Small intestine (tissue), 7 donors: ENCODE data around the gene DPYSL4. TPM values are rescaled to one million over a fixed set of nuclear protein-coding genes. Genes with fewer than 3 reads are reported as not detected.
"Not testable (repeated sequence)": the region's sequence is repeated elsewhere in the genome, so short reads cannot be mapped to it uniquely, and the experiment has no call there.

Source experiments
- DNase-seq, 2 donors: peaks; one replicate each; pipeline versions ENCODE4 v3.0.0 to v3.0.0-alpha.2; 2013
- FAIRE-seq: peaks from 2 replicates; lab custom pipeline; 2012; peaks lifted over from hg19 to GRCh38; lab: Jason Lieb, UNC
- H3K27ac ChIP-seq, 3 donors: one replicate each; pipeline ENCODE4 v1.5.1; 2013; ENCODE audit warnings: low read length in 2 of 3, mild to moderate bottlenecking in 2 of 3, control low read depth in 1 of 3, inconsistent platforms in 1 of 3, low read depth in 1 of 3, moderate library complexity in 1 of 3
- H3K27me3 ChIP-seq, 3 donors: one replicate each; pipeline ENCODE4 v1.6.1; 2013; ENCODE audit warnings: low read length in 3 of 3, inconsistent platforms in 1 of 3; ENCODE audit not compliant: control insufficient read depth in 3 of 3, insufficient read depth in 3 of 3
- H3K36me3 ChIP-seq, 3 donors: one replicate each; pipeline ENCODE4 v1.6.1; 2013; ENCODE audit warnings: low read length in 3 of 3, inconsistent platforms in 1 of 3, low read depth in 1 of 3, mild to moderate bottlenecking in 1 of 3, moderate library complexity in 1 of 3; ENCODE audit not compliant: control insufficient read depth in 3 of 3, insufficient read depth in 2 of 3
- H3K4me1 ChIP-seq, 3 donors: one replicate each; pipeline ENCODE4 v1.6.1; 2013; ENCODE audit warnings: low read length in 2 of 3, inconsistent platforms in 1 of 3, low read depth in 1 of 3, mild to moderate bottlenecking in 1 of 3, moderate library complexity in 1 of 3; ENCODE audit not compliant: control insufficient read depth in 3 of 3, insufficient read depth in 2 of 3
- H3K4me3 ChIP-seq, 3 donors: one replicate each; pipeline ENCODE4 v1.5.1; 2013; ENCODE audit warnings: low read length in 3 of 3, control low read depth in 1 of 3, inconsistent platforms in 1 of 3, low read depth in 1 of 3, mild to moderate bottlenecking in 1 of 3, moderate library complexity in 1 of 3
- H3K9me3 ChIP-seq, 2 donors: one replicate each; pipeline ENCODE4 v1.6.1; 2013; ENCODE audit warnings: low read depth in 1 of 2, low read length in 1 of 2; ENCODE audit not compliant: control insufficient read depth in 2 of 2, insufficient read depth in 1 of 2
- WGBS, 3 donors: extraction: QIAGEN DNeasy Blood & Tissue Kit; methylation state at CpG; one replicate each; pipeline ENCODE4 v1.1.7; 2013; 5-methylcytosine and 5-hydroxymethylcytosine counted together
- polyA plus RNA-seq, 4 donors: library from polyadenylated mRNA; stranded (reverse) in 3 of 4; unstranded in 1 of 4; fragments of 200-250 nt in 3 of 4; fragments of 120-200 nt in 1 of 4; gene quantifications; one replicate each; pipeline versions ENCODE4 v1.2.1 to v1.2.3, GENCODE V29; 2013
- donor health status: healthy with polysubstance abuse.
- donor health status: control.
- donor health status: control.
- donor health status: Bipolar disorder and iron deficiency.
- donor health status: healthy.

The DPYSL4 gene
- polyA plus RNA-seq, 4 donors = 1.0 to 1.2 TPM; not detected in 2

DNA sequence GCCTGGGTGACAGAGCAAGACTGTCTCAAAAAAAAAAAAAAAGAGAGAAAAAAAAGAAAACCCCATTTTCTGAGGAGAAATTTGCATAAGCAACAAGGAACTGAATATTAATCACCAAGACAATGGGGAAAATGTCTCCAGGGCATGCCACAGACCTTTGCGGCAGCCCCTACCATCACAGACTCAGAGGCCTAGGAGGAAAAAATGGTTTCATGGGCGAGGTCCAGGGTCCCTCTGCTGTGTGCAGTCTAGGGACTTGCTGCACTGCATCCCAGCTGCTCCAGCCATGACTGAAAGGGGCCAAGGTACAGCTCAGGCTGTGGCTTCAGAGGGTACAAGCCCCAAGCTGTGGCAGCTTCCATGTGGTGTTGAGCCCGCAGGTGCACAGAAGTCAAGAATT, 29.7 kb downstream of the DPYSL4 start:
- H3K4me3 ChIP-seq, H3K27ac ChIP-seq, FAIRE-seq, H3K36me3 ChIP-seq, H3K4me1 ChIP-seq, H3K27me3 ChIP-seq, DNase-seq: not testable (repeated sequence)
- WGBS, 3 donors = 65 to 85% (median 68%) methylated on average over 3 of the region's 3 CpGs
- H3K9me3 ChIP-seq = peaks cover 2 to 29% of the 10 kb centered on the region in 2 donors

DNA sequence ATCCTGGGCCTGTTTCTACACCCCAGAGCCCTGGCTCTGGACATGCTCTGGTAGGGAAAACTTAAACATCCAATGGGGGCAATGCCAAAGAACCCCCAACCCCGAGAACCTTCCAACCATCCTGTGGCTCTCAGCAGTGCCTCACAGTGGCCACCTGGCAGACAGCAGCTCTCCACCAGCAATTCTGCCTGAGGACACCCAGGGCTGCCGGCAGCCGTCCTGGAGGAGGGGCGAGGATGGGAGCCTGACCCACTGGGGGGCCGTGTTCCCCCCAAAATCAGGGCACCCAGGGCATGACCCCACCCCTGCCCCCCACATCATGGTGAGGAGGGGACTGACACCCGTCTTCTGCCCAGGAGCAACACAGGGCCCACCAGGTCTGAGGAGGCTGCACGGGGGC, 32.7 kb downstream of the DPYSL4 start:
- H3K27ac ChIP-seq = no peak overlapping the region
- DNase-seq (no peak), FAIRE-seq (no peak)
- WGBS, 3 donors = 65 to 79% (median 72%) methylated on average over 7 of the region's 7 CpGs
- no peaks in the 10 kb centered on the region for H3K36me3 ChIP-seq
- H3K4me3 ChIP-seq = no peak overlapping the region
- H3K4me1 ChIP-seq = no peaks in the 10 kb centered on the region
- H3K27me3 ChIP-seq = no peaks in the 10 kb centered on the region
- H3K9me3 ChIP-seq = peaks cover 2 to 22% of the 10 kb centered on the region in 2 donors

- FAIRE-seq (no peak), DNase-seq (no peak)
- 92 to 94% (median 93%) methylated on average over 9 of the region's 9 CpGs for WGBS, 3 donors
- H3K4me1 ChIP-seq = no peaks in the 10 kb centered on the region
- peaks cover 2 to 19% of the 10 kb centered on the region in 2 donors for H3K9me3 ChIP-seq
- H3K27me3 ChIP-seq = no peaks in the 10 kb centered on the region
- H3K4me3 ChIP-seq = no peak overlapping the region
- H3K36me3 ChIP-seq = no peaks in the 10 kb centered on the region
- no peak overlapping the region for H3K27ac ChIP-seq
Observed at GRCh38 chr10:132220061-132220460, 33.3 kb downstream of the DPYSL4 start.

DNA sequence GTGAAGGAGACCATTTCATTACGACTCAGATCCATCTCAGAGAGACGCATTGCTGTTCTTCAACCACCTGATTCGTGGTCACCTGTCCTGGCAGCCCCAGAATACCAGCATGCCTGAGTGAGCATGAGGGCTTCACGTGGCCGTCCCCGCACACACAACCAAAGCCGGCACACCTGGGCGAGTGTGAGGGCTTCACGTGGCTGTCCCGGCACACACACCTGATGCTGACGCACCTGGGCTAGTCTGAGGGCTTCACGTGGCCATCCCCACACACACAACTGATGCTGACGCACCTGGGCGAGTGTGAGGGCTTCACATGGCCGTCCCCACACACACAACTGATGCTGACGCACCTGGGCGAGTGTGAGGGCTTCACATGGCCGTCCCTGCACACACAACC, 34.2 kb downstream of the DPYSL4 start:
- not testable (repeated sequence) for H3K27me3 ChIP-seq, H3K36me3 ChIP-seq, H3K4me1 ChIP-seq, H3K27ac ChIP-seq, FAIRE-seq, H3K4me3 ChIP-seq, DNase-seq
- 82 to 91% (median 89%) methylated on average over 18 of the region's 18 CpGs for WGBS, 3 donors
- H3K9me3 ChIP-seq = peaks cover 2 to 19% of the 10 kb centered on the region in 2 donors

DNA sequence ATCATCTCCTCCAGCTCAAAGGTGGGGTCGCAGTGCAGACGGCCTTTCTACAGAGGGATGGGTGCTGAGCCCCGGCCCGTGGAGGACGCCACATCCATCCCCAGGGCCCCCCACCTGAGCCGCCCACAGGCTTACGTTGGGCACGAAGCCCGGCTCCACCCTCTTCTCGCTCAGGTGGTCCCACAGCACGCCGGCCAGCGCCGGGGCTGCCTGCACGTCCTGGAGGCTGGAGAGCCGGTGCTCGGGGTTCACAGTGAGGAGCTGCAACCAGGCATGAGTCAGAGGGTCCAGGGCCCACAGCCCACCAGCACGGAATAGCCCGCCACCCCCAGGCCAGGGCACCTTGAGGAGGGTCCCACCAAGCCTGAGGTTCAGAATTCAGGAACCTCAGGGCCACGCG, 36.0 kb downstream of the DPYSL4 start:
- H3K36me3 ChIP-seq = no peaks in the 10 kb centered on the region
- no peak overlapping the region for H3K27ac ChIP-seq
- H3K9me3 ChIP-seq = peaks cover 0 to 6% of the 10 kb centered on the region in 2 donors
- H3K27me3 ChIP-seq = no peaks in the 10 kb centered on the region
- 73 to 80% (median 77%) methylated on average over 15 to 21 of the region's 21 CpGs for WGBS, 3 donors
- no peak overlapping the region for H3K4me3 ChIP-seq
- no peak for FAIRE-seq
- H3K4me1 ChIP-seq = no peaks in the 10 kb centered on the region
- DNase-seq = no peak

DNA sequence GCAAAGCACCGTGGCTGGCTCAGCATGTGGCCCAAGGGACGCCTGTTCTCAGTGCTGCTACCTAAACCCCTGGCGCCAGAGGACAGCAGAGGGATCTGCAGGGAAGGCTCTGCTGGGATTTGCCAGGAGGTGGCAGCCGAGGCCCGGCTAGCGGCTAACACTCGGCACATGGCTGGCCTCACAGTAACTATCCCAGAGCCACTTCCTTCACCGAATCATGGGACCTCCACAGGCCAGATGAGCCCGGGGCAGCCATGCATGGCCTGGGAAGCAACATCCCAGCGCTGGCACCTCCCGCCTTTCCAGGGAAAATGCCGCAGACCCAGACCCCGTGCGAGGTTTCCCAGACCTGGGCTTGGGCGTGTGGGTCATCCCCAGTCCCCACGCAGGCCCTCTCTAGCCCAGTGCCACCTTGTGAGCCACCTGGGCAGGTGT, 36.4 kb downstream of the DPYSL4 start:
- Histone ChIP-seq H3K36me3 (no peaks in the 10 kb centered on the region), H3K27me3 (no peaks in the 10 kb centered on the region), H3K27ac (no peak overlapping the region), H3K4me1 (no peaks in the 10 kb centered on the region), H3K4me3 (no peak overlapping the region), H3K9me3 (peaks cover 0 to 2% of the 10 kb centered on the region in 2 donors)
- peak; percentile 70 to 83 for DNase-seq
- no peak for FAIRE-seq
- WGBS, 3 donors = 35 to 44% (median 37%) methylated on average over 14 to 16 of the region's 16 CpGs

GRCh38 chr10:132223611-132224342, 37.0 kb downstream of the DPYSL4 start:
- Histone ChIP-seq H3K27me3 (no peaks in the 10 kb centered on the region), H3K9me3 (no peaks in the 10 kb centered on the region), H3K4me1 (no peaks in the 10 kb centered on the region), H3K27ac (no peak overlapping the region), H3K36me3 (no peaks in the 10 kb centered on the region), H3K4me3 (no peak overlapping the region)
- DNase-seq (no peak), FAIRE-seq (no peak)
- WGBS, 3 donors = 81 to 91% (median 83%) methylated on average over 16 to 23 of the region's 23 CpGs

DNA sequence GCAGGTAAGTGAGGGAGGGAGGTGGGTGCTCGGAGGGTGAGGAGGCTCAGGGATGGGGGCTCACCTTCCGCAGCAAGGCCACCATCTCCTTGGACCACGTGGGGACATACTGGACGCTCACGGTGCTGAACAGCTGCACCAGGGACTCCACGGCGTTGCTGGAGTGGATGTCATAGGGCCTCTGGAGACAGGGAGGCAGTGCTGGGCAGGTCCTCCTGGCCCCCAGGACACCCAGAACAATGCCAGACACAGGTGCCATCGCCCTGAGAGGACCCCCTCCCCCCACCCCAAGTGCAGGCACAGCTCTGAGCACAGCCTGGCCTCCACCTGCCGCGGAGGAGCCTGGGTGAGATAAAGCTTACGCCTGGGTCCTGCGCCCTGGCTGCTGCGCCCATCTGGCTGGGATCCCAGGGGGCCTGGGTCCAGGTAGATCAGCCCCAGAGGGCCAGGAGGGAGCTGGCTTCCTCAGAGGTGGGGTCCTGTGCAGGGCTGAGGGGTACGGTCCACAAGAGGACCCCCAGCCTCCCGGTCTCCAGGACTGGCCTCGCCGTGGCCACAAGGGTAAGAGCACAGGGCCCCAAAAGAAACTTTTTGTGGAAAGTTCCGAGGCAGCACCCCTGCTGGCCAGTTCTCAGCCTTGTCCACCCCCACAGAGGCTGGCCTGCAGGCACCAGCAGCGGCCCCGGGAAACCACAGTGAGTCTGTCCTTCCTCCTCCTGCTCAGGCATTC, 37.8 kb downstream of the DPYSL4 start:
- Histone ChIP-seq H3K36me3 (no peaks in the 10 kb centered on the region), H3K27me3 (no peaks in the 10 kb centered on the region), H3K9me3 (no peaks in the 10 kb centered on the region), H3K27ac (no peak overlapping the region), H3K4me1 (no peaks in the 10 kb centered on the region), H3K4me3 (no peak overlapping the region)
- FAIRE-seq (no peak), DNase-seq (no peak)
- 67 to 85% (median 73%) methylated on average over 20 of the region's 20 CpGs for WGBS, 3 donors
